Neural cell (in vitro differentiated cells): ENCODE results near the gene SOX5. TPM values are rescaled to one million over a fixed set of nuclear protein-coding genes. Genes with fewer than 3 reads are reported as not detected.

Experiments used
- H2AFZ ChIP-seq: fragments of 200-600, 300-800 bp; sonication (generic), shearing (Covaris generic); 2 replicates; pipeline ENCODE4 v1.6.0; 2014; ENCODE audit warnings: low read depth, mild to moderate bottlenecking, antibody characterized with exemption, low read length, moderate library complexity
- H3F3A ChIP-seq: fragments of 200-600 bp; shearing (Covaris generic); 2 replicates; pipeline ENCODE4 v1.6.1; 2016; ENCODE audit warnings: mild to moderate bottlenecking, moderate library complexity, mixed read lengths, antibody characterized with exemption, low read length; ENCODE audit not compliant: insufficient read depth, poor library complexity, severe bottlenecking
- H3K27ac ChIP-seq: fragments of 200-600, 300-800 bp; sonication (generic), shearing (Covaris generic); 2 replicates; pipeline ENCODE4 v1.5.1; 2014; ENCODE audit warnings: mild to moderate bottlenecking, low read length, moderate library complexity
- H3K27me3 ChIP-seq: fragments of 300-800, 200-600 bp; sonication (generic), shearing (Covaris generic); 2 replicates; pipeline ENCODE4 v1.6.0; 2014; ENCODE audit warnings: mild to moderate bottlenecking, low read depth, low read length, moderate library complexity; ENCODE audit not compliant: insufficient read depth
- H3K36me3 ChIP-seq: fragments of 300-800, 200-600 bp; sonication (generic), shearing (Covaris generic); 2 replicates; pipeline ENCODE4 v1.5.1; 2014; ENCODE audit warnings: mild to moderate bottlenecking, antibody characterized with exemption, low read length, moderate library complexity; ENCODE audit not compliant: insufficient read depth
- H3K4me2 ChIP-seq: fragments of 300-800, 200-600 bp; sonication (generic), shearing (Covaris generic); 2 replicates; pipeline ENCODE4 v1.6.0; 2014; ENCODE audit warnings: mild to moderate bottlenecking, low read length
- H3K4me3 ChIP-seq: fragments of 300-800, 200-600 bp; sonication (generic), shearing (Covaris generic); 2 replicates; pipeline ENCODE4 v1.5.1; 2014; ENCODE audit warnings: mild to moderate bottlenecking, low read length, moderate library complexity
- H3K79me2 ChIP-seq: fragments of 200-600 bp; shearing (Covaris generic); replicated peaks from 2 replicates; pipeline ENCODE4 v1.6.0; 2014; ENCODE audit warnings: mild to moderate bottlenecking, low read length, moderate library complexity; ENCODE audit not compliant: insufficient read depth
- H3K9ac ChIP-seq: fragments of 300-800, 200-600 bp; sonication (generic), shearing (Covaris generic); 2 replicates; pipeline ENCODE4 v1.6.1; 2016; ENCODE audit warnings: mild to moderate bottlenecking, low read length, mixed read lengths
- H3K9me2 ChIP-seq: fragments of 200-600 bp; shearing (Covaris generic); 2 replicates; pipeline ENCODE4 v1.6.1; 2016; ENCODE audit warnings: mild to moderate bottlenecking, low read length, mixed read lengths; ENCODE audit not compliant: insufficient read depth
- H3K9me3 ChIP-seq: fragments of 200-600, 300-800 bp; sonication (generic), shearing (Covaris generic); 2 replicates; pipeline ENCODE4 v1.6.1; 2016; ENCODE audit warnings: mild to moderate bottlenecking, mixed run types, low read length, moderate library complexity, mixed read lengths
- H4K20me1 ChIP-seq: fragments of 200-600 bp; shearing (Covaris generic); 2 replicates; pipeline ENCODE4 v1.6.1; 2016; ENCODE audit warnings: mild to moderate bottlenecking, mixed run types; ENCODE audit not compliant: insufficient read depth
- CTCF ChIP-seq: fragments of 450-650 bp; IDR thresholded peaks from 2 replicates; pipeline ENCODE4 v1.5.1; 2014; ENCODE audit warnings: antibody characterized with exemption, mild to moderate bottlenecking, moderate library complexity; ENCODE audit not compliant: poor library complexity, severe bottlenecking
- EP300 ChIP-seq: fragments of 450-650 bp; conservative IDR thresholded peaks from 2 replicates; pipeline ENCODE4 v1.6.1; 2014; ENCODE audit warnings: antibody characterized with exemption, mild to moderate bottlenecking, moderate library complexity; ENCODE audit not compliant: poor library complexity, severe bottlenecking
- EZH2 ChIP-seq: fragments of 200-600, 300-800 bp; shearing (Covaris generic), sonication (generic); IDR thresholded peaks from 2 replicates; pipeline ENCODE4 v1.6.1; 2014; ENCODE audit warnings: antibody characterized with exemption, low read length, borderline replicate concordance, mild to moderate bottlenecking; ENCODE audit not compliant: insufficient read depth, poor library complexity, severe bottlenecking
- MXI1 ChIP-seq: fragments of 450-650 bp; conservative IDR thresholded peaks from 2 replicates; pipeline ENCODE4 v1.6.1; 2014; ENCODE audit warnings: antibody characterized with exemption, mild to moderate bottlenecking; ENCODE audit not compliant: poor library complexity, severe bottlenecking
- POLR2AphosphoS5 ChIP-seq: IDR thresholded peaks from 2 replicates; pipeline ENCODE4 v1.6.1; 2012
- RAD21 ChIP-seq: fragments of 450-650 bp; conservative IDR thresholded peaks from 2 replicates; pipeline ENCODE4 v1.6.1; 2014; ENCODE audit warnings: antibody characterized with exemption, mild to moderate bottlenecking, moderate library complexity
- REST ChIP-seq: IDR thresholded peaks from 2 replicates; pipeline ENCODE4 v1.6.1; 2012; ENCODE audit warnings: borderline replicate concordance
- SMC3 ChIP-seq: fragments of 450-650 bp; conservative IDR thresholded peaks from 2 replicates; pipeline ENCODE4 v1.6.1; 2014; ENCODE audit warnings: antibody characterized with exemption, mild to moderate bottlenecking, moderate library complexity; ENCODE audit not compliant: poor library complexity
- TAF1 ChIP-seq: IDR thresholded peaks from 2 replicates; pipeline ENCODE4 v1.6.1; 2012; ENCODE audit warnings: low read depth
- polyA plus RNA-seq: library from polyadenylated mRNA; depleted of rRNA; stranded (reverse); fragments of >200 nt; gene quantifications from 2 replicates; pipeline ENCODE4 v1.2.3, GENCODE V29; 2014

Gene SOX5
- polyA plus RNA-seq, 1 donor from 2014 or later, result 1.8 TPM

- Histone ChIP-seq H3K27ac (no peak overlapping the region), H2AFZ (no peak overlapping the region), H3K27me3 (peaks cover 3% of the 10 kb centered on the region), H3K4me2 (no peak overlapping the region), H3K4me3 (no peak overlapping the region), H4K20me1 (no peaks in the 10 kb centered on the region), H3K9ac (no peak overlapping the region), H3K79me2 (peaks cover 23% of the 10 kb centered on the region), H3K36me3 (no peaks in the 10 kb centered on the region), H3K9me2 (no peaks in the 10 kb centered on the region), H3F3A (no peaks in the 10 kb centered on the region), H3K9me3 (no peaks in the 10 kb centered on the region)
- TF ChIP-seq EP300 (no peak), POLR2AphosphoS5 (no peak), RAD21 (no peak), REST (no peak), CTCF (no peak), SMC3 (no peak), EZH2 (no peak), MXI1 (no peak), TAF1 (no peak)
These were observed 2.6 kb upstream of the SOX5 start for GRCh38 chr12:23952071-23952470.

- no peak for TF ChIP-seq TAF1
- TF ChIP-seq MXI1, result no peak
- TF ChIP-seq RAD21, result no peak
- TF ChIP-seq CTCF, result no peak
- TF ChIP-seq EZH2, result no peak
- TF ChIP-seq POLR2AphosphoS5, result peak; percentile 49
- TF ChIP-seq SMC3, result peak; percentile 5
- no peak for TF ChIP-seq REST
- no peak for TF ChIP-seq EP300
- peaks cover 3% of the 10 kb centered on the region for H3K27me3 ChIP-seq
- H4K20me1 ChIP-seq, result no peaks in the 10 kb centered on the region
- H3K9me3 ChIP-seq, result no peaks in the 10 kb centered on the region
- peaks cover 34% of the 10 kb centered on the region for H3K79me2 ChIP-seq
- H3K27ac ChIP-seq, result no peak overlapping the region
- H3F3A ChIP-seq, result no peaks in the 10 kb centered on the region
- peak overlapping the region; percentile 65 for H3K4me3 ChIP-seq
- H3K36me3 ChIP-seq, result no peaks in the 10 kb centered on the region
- peak overlapping the region; percentile 9 for H2AFZ ChIP-seq
- H3K9me2 ChIP-seq, result no peaks in the 10 kb centered on the region
- peak overlapping the region; percentile 68 for H3K4me2 ChIP-seq
- peak overlapping the region; percentile 27 for H3K9ac ChIP-seq
These were observed 1.4 kb upstream of the SOX5 start for GRCh38 chr12:23950775-23951451.
